GM19455 (cell line): ENCODE measurements around the gene NEBL.

Experiments used
- ATAC-seq: cut with Tn5 transposase; IDR thresholded peaks from one replicate; pipeline ENCODE4 v1.9.1; 2021; ENCODE audit not compliant: unreplicated experiment

The NEBL gene

DNA sequence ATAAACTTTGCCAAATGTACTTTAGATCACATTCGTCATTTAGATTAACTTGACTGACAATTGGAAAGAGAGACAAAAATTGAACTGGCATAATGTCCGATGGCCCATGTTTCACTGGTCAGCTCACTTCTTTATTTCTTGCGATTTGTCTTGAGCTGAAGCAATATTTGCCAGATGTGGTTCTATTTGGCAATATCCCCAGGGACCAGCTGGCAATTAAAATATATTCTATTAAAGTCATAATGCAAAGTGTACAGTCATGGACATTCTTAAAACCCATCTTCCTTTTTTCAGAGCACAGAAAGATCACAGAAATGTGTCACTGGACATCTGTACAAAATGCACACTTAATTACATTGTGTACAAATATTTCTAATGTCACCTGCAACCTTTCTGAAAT, 26.3 kb downstream of the NEBL start:
- ATAC-seq: no peak

DNA sequence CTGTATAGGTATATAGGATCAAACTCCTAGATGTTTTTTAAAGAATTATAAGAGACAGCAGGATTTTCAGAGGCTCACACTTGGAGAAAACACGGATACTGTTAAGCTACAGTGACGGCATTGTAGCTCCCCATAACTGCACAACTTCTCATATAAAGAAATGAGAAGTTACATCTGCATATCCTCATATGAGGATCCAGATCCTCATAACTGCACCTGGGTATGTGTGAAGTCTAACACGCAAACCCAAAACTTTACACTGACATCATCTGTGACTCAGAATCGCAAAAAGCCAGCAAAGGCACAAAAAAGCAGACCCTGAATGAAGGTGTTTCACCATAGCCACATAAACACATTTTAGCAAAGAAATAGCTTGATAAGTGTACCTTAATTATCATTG, 34.1 kb downstream of the NEBL start:
- ATAC-seq: no peak

DNA sequence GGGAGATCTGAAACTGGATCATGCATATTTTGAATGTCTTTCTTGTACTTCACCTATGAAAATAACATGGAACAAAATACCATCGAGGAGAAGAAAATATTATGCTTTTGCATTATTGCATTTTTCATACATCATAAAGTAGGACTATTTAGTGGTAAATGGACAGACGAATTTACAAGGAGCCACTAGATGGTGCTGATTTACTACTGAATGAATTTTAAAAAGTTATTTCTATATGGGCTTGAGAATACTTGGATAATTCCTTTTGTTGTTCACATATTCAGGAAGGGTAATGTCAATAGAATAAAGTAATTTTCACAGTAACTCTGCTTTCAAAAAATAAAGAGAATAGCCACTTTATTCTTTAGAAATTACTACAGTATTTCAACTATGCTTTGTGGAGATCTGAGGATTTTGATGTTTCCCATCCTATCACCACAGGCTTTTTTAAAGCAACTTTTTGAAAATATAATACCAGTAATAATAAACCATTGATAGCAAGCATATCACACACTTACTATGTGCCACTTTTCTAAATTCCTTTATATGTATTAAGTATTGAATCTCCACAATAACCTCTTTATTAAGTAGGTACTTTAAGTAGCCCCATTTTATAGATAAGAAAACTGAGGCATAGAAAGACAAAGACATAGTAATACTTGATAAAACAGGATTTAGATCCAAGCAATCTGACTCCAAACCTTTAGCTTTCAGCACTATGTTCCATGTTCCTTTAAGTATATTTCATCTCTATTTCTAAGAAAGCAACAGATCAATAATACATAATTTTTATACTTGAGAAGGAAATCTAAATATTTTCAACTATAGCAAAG, 38.6 kb downstream of the NEBL start:
- ATAC-seq: no peak

DNA sequence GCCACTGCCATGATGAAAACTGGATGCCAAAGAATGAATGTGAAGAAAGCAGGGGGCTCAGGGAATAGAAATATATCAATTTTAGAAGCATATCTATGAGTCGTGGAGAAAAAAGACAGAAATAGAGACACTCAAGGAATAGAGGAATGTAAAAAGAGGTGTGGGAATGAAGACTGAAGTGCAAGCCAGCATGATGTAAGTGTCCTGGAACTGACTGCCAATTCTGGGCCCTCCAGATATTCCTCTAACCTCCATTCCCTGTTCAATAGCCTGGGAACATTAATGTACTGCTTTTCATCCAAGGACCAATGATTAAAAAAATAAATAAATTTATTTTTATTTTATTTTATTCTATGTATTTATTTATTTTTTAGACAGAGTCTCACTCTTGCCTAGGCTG, 40.6 kb downstream of the NEBL start:
- no peak for ATAC-seq

DNA sequence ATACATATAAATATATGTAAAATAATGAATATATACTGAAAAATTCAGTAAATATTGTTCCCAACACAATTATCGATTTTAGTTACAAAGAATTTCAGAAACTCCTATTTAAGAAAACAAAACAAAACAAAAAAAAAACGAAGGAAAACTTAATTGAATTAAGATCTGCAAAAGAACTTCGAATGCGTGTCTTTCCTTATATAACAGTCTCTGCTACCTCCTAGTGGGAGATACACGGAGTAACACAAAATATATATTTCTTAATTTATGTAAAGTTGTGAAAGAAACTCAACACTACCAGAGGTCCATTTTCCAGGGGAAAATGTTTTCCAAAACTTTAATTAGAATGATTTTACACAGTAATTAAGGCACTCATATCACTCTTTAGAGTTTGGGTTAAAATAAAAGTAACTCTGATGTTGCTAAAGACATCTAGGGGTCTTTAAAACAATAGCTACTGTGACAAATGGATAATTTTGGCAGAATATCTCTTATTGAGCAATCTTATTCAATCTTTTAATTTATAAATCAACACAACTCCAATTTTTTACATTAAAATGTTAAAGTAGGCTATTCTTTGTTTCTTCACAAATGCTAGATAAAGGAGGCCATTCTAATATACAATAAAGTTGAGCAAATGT, 41.6 kb downstream of the NEBL start:
- ATAC-seq: no peak

GRCh38 chr10:20853276-20853675, 43.8 kb downstream of the NEBL start:
- ATAC-seq: no peak

DNA sequence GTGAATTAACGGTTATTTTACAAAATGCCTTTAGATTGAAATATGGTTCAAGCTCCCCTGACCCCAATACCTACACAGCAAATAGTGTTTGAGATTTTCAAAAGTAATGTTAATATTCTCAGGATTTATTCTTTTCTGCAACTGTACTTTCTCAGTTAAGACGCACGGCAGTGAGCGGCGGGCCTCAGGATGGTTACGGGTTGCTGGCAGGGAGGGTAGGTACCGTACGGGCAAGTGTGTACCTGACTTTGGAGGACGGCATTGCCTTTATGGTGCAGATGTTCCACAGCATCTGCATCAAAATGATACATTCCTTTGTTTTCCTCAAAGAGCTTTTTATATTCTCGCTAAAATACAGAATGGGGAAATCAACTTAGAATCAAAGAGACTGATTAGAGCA, 44.8 kb downstream of the NEBL start:
- no peak for ATAC-seq

- ATAC-seq: no peak
These were observed 49.6 kb downstream of the NEBL start for GRCh38 chr10:20847512-20847911.

DNA sequence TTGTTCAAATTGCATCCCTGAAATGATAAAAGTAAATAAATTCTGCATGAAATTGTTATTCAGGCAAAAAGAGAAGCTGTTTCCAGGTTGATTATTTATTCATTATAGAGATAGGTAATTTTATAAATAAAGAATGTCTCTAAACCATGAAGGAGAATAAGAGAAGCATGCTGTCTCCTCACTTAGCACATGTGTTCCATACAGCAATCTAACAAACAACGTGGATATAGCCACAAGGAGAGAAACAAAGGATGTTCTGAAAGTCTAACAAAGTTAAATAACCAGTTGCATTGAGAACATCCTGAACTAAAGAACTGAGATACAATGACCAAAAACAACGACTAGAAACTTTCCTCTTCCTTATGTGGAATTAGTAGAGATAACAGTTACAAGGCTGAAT, 50.8 kb downstream of the NEBL start:
- no peak for ATAC-seq

DNA sequence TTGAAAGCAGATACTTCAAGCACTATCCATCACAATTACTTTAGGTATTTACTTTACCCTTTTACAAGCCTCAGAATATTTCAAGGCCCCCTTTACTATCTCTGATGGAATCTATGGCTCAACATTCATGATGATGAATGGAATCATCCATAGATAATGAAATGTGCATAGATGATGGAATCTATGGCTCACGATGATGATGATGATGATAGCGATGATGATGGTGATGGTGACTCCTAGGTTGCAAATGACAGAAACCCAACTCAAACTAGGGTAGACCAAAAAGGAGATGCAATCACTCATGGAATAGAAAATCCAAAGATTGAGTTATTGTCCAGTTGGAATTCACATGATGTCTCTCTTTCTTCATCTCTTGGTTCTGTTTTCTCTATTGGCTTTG, 55.7 kb downstream of the NEBL start:
- no peak for ATAC-seq

GRCh38 chr10:20839910-20840309, 57.2 kb downstream of the NEBL start:
- no peak for ATAC-seq

- no peak for ATAC-seq
These were observed 58.0 kb downstream of the NEBL start for GRCh38 chr10:20839141-20839540.

DNA sequence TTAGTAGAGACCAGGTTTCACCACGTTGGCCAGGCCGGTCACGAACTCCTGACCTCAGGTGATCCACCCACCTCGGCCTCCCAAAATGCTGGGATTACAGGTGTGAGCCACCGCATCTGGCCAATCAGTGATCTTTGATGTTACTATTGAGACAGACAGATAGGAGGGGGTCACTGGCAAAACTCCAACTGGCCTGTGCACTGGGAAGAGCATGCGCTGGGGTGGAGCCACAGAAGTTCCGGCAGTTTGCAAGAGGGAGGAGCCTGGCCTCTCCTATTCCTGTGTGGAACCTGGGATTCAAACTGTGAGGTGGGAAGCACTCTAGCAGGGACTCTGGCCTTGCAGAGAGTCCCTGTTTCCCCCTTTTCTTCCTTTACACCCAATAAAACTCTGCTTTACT, 60.7 kb downstream of the NEBL start:
- ATAC-seq: no peak

DNA sequence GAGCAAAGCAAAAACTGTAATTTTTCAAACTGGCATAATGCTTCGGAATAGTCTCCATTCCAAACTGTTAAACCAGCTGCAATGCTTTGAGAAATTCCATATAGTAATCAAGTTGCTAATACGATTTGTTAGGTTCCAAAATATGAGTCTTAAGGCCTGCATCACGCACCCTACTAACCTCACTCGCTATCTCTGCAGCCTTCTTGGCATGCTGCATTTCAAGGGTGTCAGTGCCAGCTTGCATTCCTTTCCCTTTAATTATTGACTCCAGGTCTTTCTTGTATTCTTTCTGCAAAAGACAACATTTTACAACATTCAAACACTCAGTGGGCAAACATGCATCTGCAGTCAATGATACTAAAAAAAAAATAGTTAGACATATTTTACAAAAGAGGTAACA, 61.8 kb downstream of the NEBL start:
- ATAC-seq: no peak

GRCh38 chr10:20834825-20835224, 62.3 kb downstream of the NEBL start:
- ATAC-seq: no peak

- no peak for ATAC-seq
These were observed 74.3 kb downstream of the NEBL start for GRCh38 chr10:20822825-20823224.

- ATAC-seq: no peak
These were observed 79.5 kb downstream of the NEBL start for GRCh38 chr10:20817646-20818045.

DNA sequence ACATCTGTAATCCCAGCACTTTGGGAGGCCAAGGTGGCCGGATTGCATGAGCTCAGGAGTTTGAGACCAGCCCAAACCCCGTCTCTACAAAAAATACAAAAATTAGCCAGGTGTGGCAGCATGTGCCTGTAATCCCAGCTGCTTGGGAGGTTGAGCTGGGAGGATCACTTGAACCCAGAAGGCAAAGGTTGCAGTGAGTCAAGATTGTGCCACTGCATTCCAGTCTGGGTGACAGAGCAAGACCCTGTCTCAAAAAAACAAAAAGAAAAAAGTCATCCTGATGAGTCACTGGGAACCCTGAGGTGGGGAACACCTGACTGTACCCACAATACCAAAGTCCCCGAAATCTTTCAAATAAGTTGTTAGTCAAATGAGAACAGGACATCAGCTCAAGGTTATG, 80.0 kb downstream of the NEBL start:
- ATAC-seq: no peak

DNA sequence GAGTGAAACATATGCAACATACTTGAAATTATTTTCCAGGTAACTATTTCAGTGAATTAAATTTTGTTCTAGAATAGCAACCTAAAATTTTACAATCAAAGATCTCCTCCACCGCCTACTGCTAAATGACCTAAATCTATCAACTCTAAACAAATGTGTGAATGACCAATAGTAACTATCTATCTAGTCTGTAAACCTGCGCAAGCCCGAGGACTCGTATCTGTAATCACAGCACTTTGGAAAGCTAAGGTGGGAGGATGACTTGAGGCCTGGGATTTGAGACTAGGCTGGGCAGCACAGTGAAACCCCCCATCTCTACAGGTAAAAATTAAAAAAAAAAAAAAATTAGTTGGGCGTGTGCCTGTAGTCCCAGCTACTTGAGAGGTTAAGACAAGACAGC, 83.0 kb downstream of the NEBL start:
- no peak for ATAC-seq

- ATAC-seq: no peak
These were observed 86.0 kb downstream of the NEBL start for GRCh38 chr10:20811131-20811530.

DNA sequence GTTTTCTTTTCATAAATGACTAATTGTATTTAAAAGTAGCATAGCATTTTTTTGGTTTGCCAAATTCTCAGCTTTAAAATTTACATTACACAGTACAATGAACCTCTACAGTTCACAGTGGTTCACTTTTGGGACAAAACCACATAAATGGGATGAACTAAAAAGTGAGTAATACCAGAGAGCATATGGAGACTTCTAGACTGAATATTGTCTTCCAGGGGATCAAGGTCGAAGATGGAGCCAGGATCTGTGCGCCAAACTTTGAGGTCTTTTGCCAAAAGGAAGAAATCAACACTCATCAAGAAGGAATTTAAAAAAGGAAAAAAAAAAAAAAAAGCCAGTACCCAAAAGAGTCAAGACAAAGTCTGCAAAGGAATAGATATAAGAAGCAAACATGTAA, 87.5 kb downstream of the NEBL start:
- no peak for ATAC-seq

DNA sequence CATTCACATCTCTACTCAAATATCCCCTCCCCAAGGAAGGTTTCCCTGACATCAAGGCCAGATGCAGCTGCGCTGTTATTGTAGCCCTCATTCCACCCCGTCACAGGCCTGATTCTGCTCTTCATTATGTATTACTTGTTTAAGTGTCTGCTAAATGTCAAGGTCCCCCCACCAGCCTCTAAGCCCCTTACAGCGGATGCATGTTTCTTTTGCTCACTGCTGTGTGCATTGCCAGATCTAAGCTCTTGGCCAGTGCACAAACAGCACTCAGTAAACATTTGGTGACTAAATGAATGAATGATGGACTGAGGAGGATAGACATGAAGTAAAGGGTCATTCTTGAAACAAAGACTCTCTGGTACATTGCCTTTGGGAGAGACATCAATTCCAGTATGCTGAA, 90.6 kb downstream of the NEBL start:
- ATAC-seq: no peak

DNA sequence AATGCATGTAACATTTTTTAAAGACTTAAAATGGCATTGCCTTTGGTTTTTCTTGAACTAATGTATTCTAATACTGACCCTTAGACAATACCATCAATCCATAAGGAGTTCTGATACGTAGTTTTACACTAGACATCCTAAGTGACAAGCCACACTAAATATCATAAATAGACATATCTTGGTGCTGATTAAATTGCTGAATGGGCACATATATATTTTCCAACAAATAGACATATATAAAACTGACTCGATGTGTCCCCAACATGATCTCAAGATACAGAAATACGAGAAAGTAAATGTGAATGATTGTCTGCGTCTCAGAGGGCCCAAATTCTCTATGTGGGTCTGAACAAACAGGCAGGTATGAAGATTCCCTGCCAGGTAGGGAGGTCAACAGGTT, 99.8 kb downstream of the NEBL start:
- no peak for ATAC-seq
